Panc1 (cell line): ENCODE results near the gene ABHD2. TPM values are rescaled to one million over a fixed set of nuclear protein-coding genes. Genes with fewer than 3 reads are reported as not detected.

ENCODE experiments used
- ATAC-seq: fragments of 200-7000 bp; cut with Tn5 transposase; 2 replicates; pipeline ENCODE4 v1.9.1; 2020; ENCODE audit warnings: mild to moderate bottlenecking, moderate library complexity
- BruUV-seq: library from RNA; stranded (reverse); fragments of 400-500 nt; replicated peaks from 2 replicates; lab custom pipeline; 2021; lab: Mats Ljungman, UMichigan
- CTCF ChIA-PET: fragments of 300-600 bp; sonication (Branson Sonifier 250); formaldehyde crosslinking; loops from one replicate; lab custom pipeline; 2022; ENCODE audit warnings: antibody characterized with exemption; lab: Charles Lee
- POLR2A ChIA-PET: fragments of 300-600 bp; sonication (Branson Sonifier 250); formaldehyde crosslinking; loops from one replicate; lab custom pipeline; 2022; ENCODE audit warnings: antibody characterized with exemption; lab: Charles Lee
- DNase-seq: peaks from one replicate; pipeline ENCODE4 v3.0.0-alpha.2; 2010; ENCODE audit warnings: low read depth, low spot score
- H3K27ac ChIP-seq: 2 replicates; pipeline ENCODE4 v1.5.1; 2011; ENCODE audit warnings: mild to moderate bottlenecking, low read length, inconsistent platforms
- H3K27me3 ChIP-seq: fragments of 200-500 bp; sonication (Bioruptor generic); 2 replicates; pipeline ENCODE4 v1.6.0; 2014; ENCODE audit warnings: low read length, inconsistent platforms; ENCODE audit not compliant: control insufficient read depth, insufficient read depth
- H3K36me3 ChIP-seq: fragments of 200-500 bp; sonication (Bioruptor generic); 2 replicates; pipeline ENCODE4 v1.5.1; 2014; ENCODE audit warnings: inconsistent platforms, mild to moderate bottlenecking, low read length, moderate library complexity; ENCODE audit not compliant: control insufficient read depth, insufficient read depth
- H3K4me1 ChIP-seq: 2 replicates; pipeline ENCODE4 v1.5.1; 2011; ENCODE audit warnings: inconsistent platforms, mild to moderate bottlenecking, low read length, moderate library complexity; ENCODE audit not compliant: control insufficient read depth, insufficient read depth
- H3K4me3 ChIP-seq, 2 experiments: 2 replicates each; pipeline ENCODE4 v1.5.1; 2011 to 2012; ENCODE audit warnings: low read depth in 2 of 2, low read length in 2 of 2, mild to moderate bottlenecking in 2 of 2, inconsistent platforms in 1 of 2, moderate library complexity in 1 of 2
- H3K9me3 ChIP-seq: fragments of 200-500 bp; sonication (Bioruptor generic); 2 replicates; pipeline ENCODE4 v1.5.1; 2014; ENCODE audit warnings: low read depth, mild to moderate bottlenecking, inconsistent platforms, low read length, moderate library complexity; ENCODE audit not compliant: control insufficient read depth, insufficient read depth
- CTCF ChIP-seq: fragments of 450-650 bp; IDR thresholded peaks from 2 replicates; pipeline ENCODE4 v1.5.1; 2017; ENCODE audit warnings: mild to moderate bottlenecking
- POLR2AphosphoS5 ChIP-seq: IDR thresholded peaks from 2 replicates; pipeline ENCODE4 v1.6.1; 2012; ENCODE audit warnings: mild to moderate bottlenecking, low read depth, low read length, moderate library complexity
- REST ChIP-seq, 2 experiments: IDR thresholded peaks; 2 replicates each; pipeline ENCODE4 v1.6.1; 2011 to 2012; ENCODE audit warnings: low read depth in 2 of 2, control low read depth in 1 of 2, low read length in 1 of 2, mild to moderate bottlenecking in 1 of 2, moderate library complexity in 1 of 2; ENCODE audit not compliant: insufficient read depth in 1 of 2
- SIN3A ChIP-seq: IDR thresholded peaks from 2 replicates; pipeline ENCODE4 v1.6.1; 2012; ENCODE audit warnings: low read depth, mild to moderate bottlenecking, low read length, moderate library complexity, borderline replicate concordance; ENCODE audit not compliant: insufficient read depth
- TCF7L2 ChIP-seq: IDR thresholded peaks from 2 replicates; pipeline ENCODE4 v1.6.1; 2011; ENCODE audit warnings: mild to moderate bottlenecking, low read depth, low read length, inconsistent platforms
- in situ Hi-C: cut with HindIII; loops from 2 replicates; pipeline ENCODE4 v1.10.0; 2016; ENCODE audit warnings: low sequenced_read_pairs, low pct_unique_long_range_greater_than_20kb
- intact Hi-C: fragments of 100-400 bp; cut with micrococcal nuclease; formaldehyde crosslinking; loops from one replicate; pipeline ENCODE4 v1.10.0; 2022; ENCODE audit not compliant: unreplicated experiment
- total RNA-seq: library from RNA; stranded (reverse); gene quantifications from one replicate; pipeline ENCODE4 v1.2.1, GENCODE V29; 2021; ENCODE audit not compliant: unreplicated experiment

ABHD2 gene
- total RNA-seq, 1 experiment from 2014 or later, result 95.0 TPM

- in situ Hi-C loops, result no loop called here
- no peak for ATAC-seq
- intact Hi-C loops, result loop anchor here (5.0 kb wide), 1 partner anchor 67 kb away; no protein-coding TSS in a partner anchor
- no peaks in the 10 kb centered on the region for H3K27me3 ChIP-seq
- BruUV-seq, result no TSS peak
- POLR2A ChIA-PET, result interaction anchor here (0.6 kb wide), 1 partner anchor 17 kb away, joined by 3 read pairs; no protein-coding TSS in a partner anchor
- no peak overlapping the region for H3K27ac ChIP-seq
- H3K4me3 ChIP-seq, result no peak overlapping the region
- CTCF ChIA-PET, result interaction anchor here (0.6 to 1.1 kb wide), 6 partner anchors 9 to 96 kb away, joined by 3 to 7 read pairs (median 4); no protein-coding TSS in a partner anchor
- H3K9me3 ChIP-seq, result no peaks in the 10 kb centered on the region
- peaks cover 4% of the 10 kb centered on the region; the same call in 1 of the 2 replicates for H3K4me1 ChIP-seq
- TF ChIP-seq CTCF (peak; percentile 29), REST (IDR thresholded peaks at IDR 0.05; ENCODE audit: insufficient read depth in 1 of 2, low read depth in 2 of 2, low read length in 1 of 2) (no peak)
- H3K36me3 ChIP-seq, result no peaks in the 10 kb centered on the region
- DNase-seq, result no peak
Measured at GRCh38 chr15:89129816-89130134, 41.5 kb downstream of the ABHD2 start.

GRCh38 chr15:89130201-89130600, 41.9 kb downstream of the ABHD2 start:
- DNase-seq (no peak), ATAC-seq (no peak)
- Histone ChIP-seq H3K4me3 (no peak overlapping the region), H3K9me3 (no peaks in the 10 kb centered on the region), H3K27me3 (no peaks in the 10 kb centered on the region), H3K36me3 (no peaks in the 10 kb centered on the region), H3K27ac (no peak overlapping the region), H3K4me1 (peaks cover 4% of the 10 kb centered on the region; the same call in 1 of the 2 replicates)
- intact Hi-C loops, result no loop called here
- no TSS peak for BruUV-seq
- in situ Hi-C loops, result no loop called here
- CTCF ChIA-PET, result interaction anchor here (0.7 to 1.1 kb wide), 4 partner anchors 8 to 72 kb away, joined by 4 to 7 read pairs (median 4); no protein-coding TSS in a partner anchor
- POLR2A ChIA-PET, result no interaction called here
- TF ChIP-seq POLR2AphosphoS5 (no peak), TCF7L2 (no peak), SIN3A (no peak), CTCF (no peak), REST (IDR thresholded peaks at IDR 0.05; ENCODE audit: insufficient read depth in 1 of 2, low read depth in 2 of 2, low read length in 1 of 2) (no peak)
